NOMO-1 (cell line): ENCODE results near the gene SELENOP.
"Not testable (repeated sequence)": the region's sequence is repeated elsewhere in the genome, so short reads cannot be mapped to it uniquely, and the experiment has no call there.

ENCODE experiments used
- DNase-seq, 2 experiments: peaks; one replicate each; lab custom pipeline; 2025; ENCODE audit not compliant: unreplicated experiment in 2 of 2; lab: John Stamatoyannopoulos, UW

SELENOP gene

DNA sequence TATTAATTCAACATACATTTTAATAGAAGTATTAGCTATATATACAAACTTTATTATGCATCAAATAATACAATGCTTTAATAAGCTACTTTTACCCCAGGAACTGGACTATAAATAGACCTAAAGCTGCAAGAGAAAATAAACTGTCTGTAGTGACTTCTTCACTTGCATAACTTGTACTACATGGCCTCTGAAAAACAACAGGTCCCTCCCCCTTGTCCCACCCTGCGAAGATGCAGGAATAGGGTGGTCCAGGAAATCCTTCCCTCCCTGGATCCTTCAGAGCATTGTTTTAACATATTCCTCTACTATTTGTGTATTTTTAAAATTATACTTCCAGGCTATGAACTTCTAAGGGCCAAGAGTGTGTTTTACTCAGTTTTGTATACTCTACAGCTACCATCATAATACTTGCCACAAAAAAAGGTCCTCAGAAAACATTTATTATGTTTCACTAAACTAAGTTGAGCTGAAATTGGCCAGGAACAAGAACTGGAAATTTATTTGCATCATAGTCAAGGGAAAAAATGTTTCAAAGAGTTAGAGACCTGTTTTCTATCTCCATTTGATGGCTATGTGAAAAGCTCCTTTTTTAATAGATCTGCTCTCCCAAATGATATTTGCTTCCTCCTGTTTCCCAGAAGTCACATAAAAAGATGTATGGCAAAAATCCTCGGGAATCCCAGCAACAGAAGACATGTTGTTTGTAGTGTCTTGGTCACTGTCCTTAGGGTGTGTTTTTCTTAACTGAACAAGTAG is 15.2 kb upstream of the SELENOP start:
- DNase-seq: no peak

DNA sequence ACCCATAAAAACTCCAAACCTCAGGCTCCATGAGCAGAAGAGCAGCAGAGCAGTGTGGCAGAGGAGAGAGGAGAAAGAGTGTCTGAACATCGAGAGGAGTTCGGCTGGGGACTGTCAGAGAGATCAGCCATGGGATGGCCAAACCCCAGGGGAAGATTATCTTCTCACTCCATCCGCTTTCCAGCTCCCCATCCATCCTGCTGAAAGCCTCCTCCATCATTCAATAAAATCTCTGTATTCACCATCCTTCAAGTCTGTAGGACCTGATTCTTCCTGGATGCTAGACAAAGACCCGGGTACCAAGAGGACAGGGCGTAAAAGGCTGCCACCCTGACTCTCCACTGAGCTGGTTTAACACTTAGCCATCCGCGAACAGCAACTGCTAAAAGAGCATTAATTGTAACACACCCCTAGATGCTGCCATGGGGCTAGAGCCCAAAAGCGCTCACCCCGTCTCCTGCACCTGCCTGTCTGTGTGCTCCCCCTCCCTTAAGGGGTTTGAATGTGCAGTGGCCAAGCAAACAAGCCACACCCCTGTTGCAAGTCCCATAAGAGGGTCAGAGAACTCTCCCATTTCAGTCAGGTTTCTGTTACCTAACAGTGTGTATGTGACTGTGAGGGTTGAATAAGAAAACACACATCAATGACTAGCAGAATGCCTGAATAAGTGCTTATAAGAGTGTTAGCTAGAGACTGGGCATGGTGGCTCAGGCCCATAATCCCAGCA is 13.9 kb upstream of the SELENOP start:
- DNase-seq: no peak

- DNase-seq: no peak
These were observed 12.8 kb upstream of the SELENOP start for GRCh38 chr5:42824347-42824976.

DNA sequence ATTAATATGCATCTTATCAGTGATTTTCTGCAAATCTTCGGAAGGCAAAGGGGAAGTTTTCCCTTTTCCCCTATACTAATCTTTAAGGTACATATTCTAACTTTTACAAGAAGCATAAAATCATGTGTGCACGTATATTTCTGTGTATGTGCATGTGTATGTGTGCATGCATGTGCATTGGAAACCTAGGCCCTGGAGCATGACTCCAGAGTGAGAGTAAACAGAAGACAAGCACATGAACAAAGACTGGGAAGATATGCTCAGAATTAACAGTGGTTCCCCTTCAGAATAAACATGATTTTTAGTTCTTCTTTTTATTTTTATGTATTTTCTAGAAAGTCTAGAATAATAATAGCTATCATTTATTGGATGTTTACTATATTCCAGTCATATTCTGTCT is 10.9 kb upstream of the SELENOP start:
- DNase-seq: no peak

DNA sequence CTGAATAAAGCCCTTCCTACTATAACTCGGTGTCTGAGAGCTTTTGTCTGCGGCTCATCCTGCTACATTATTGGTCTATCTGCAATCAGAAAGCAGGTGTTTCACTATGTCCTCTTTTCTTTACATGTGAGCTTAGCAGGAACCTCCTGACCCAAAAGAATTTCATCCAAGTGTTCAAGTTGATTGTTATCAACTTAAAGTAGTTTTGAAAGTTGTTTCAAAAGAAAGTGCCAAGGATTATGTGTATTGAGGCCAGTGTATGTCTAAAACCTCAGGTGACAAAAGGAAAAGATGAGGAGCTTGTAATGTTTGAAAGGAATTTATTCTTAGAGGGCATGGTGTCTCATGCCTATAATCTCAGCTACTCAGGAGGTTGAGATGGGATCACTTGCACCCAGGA is 8.1 kb upstream of the SELENOP start:
- DNase-seq: no peak

GRCh38 chr5:42816546-42816945 is 4.9 kb upstream of the SELENOP start:
- DNase-seq: not testable (repeated sequence)

- DNase-seq: no peak
These were observed 1.8 kb upstream of the SELENOP start for GRCh38 chr5:42813533-42813932.

- DNase-seq: no peak
These were observed 928 bp upstream of the SELENOP start for GRCh38 chr5:42812620-42813019.

GRCh38 chr5:42810834-42811590 is 680 bp downstream of the SELENOP start:
- DNase-seq: peak in 1 of 2 experiments; percentile 32

DNA sequence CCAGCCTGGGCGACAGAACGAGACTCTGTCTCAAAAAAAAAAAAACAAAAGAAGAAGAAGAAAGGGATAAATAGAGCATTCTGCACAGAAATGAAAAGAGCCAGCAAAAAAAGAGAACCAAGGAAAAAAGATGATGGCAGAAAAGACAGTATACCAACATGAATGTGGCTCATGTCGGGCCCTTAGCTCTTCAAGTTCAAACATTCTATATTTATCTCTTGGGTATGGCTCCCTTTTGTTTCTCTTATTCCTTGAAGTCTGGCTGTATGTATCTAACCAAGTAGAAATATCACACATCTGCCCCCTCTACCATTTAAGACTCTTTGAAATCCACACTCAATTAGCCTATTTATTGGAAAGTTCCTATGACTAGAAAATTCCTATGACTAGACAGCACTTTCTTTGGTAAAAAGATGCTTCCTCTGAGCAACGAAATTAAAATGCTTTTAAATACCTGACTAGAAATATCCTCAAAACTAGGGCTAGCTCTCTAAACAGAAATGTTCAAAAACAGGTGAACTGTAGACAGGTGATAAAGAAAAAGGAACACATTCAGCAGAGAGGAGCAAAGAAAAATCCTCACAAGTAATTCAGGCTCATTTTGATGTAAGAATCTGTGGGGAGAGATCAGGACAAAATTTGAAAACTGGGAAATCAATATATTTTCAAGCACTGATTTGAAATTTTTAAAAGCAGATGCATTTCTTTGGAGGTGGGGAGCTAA is 2.6 kb downstream of the SELENOP start:
- no peak for DNase-seq

DNA sequence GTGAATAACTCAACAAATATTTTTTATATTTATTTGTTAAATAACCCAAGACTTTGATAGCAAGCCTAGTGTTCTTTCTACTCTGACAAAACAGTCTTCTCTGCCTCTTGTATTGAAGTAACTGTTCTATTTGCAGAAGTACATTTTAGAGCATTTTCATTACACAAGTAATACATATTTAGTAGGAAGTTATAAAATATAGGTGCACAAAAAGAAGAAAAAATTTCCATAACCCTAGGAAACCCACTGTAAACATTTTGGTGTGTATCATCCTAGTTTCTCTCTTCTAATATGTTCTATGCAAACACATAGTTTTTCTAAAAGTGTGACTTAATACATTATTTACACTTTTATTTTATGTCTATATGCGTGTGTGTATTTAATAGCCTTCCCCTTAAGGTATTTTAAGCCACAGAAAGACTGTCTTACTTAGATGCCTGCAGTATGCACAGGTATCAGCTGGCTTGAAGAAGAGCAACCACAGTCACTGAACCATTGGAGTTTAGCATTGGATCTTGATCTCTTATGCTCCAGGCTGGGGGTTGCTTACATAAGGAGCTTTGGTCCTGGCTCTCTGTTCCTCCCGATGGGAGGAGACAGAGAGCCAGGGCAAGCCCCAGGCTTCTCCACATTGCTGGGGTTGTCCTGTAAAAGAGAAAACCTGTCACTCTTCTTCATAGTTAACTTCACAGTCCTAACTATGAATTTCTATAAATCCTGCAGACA is 3.8 kb downstream of the SELENOP start:
- DNase-seq: no peak

GRCh38 chr5:42806701-42807262 is 4.9 kb downstream of the SELENOP start:
- no peak for DNase-seq

GRCh38 chr5:42806004-42806700 is 5.5 kb downstream of the SELENOP start:
- DNase-seq: no peak

GRCh38 chr5:42804717-42805339 is 6.9 kb downstream of the SELENOP start:
- DNase-seq: no peak

DNA sequence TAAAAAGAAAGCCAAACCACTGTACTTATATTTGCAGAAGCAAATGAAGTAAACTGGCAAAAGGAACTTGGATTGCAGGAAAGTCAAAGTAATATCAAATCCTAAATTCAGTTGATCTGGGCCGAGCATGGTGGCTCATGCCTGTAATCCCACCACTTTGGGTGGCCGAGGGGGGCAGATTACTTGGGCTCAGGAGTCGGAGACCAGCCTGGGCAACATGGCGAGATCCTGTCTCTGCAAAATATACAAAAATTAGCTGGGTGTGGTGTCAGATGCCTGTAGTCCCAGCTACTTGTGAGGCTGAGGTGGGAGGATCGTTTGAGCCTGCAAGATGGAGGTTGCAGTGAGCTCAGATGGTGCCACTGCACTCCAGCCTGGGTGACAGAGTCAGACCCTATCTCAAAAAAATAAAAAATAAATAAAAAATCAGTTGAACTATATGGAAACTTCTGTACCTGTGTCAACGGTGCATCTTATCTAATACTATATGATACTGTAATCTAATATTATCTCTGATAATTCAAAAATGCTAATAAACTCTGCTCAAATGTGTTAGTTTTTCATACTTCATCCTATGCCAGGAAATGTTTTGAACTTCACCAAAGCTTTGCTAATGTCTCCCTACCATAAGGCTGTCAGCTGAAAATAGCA is 10.1 kb downstream of the SELENOP start:
- DNase-seq: no peak

- DNase-seq: no peak
These were observed 10.9 kb downstream of the SELENOP start for GRCh38 chr5:42800748-42801330.

DNA sequence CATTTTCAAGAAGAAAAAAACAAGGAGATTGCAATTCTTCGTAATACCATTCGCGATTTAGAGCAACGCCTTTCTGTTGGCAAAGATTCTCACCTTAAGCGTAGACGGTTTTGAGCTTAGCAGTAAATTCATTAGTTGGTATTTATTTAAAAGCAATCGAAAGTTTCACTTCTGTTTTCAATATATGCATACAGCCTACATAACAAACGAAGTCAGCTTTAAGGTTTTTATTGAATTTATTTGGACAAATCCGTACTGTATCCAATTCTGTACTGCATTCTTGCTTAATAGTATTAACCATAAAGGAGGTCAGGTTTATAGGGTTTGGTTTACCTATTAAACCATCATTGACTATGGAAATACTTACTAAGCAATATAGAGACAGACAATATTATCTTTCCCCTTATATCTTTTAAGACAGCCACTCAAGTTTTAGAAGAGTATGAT is 12.0 kb downstream of the SELENOP start:
- peak in 1 of 2 experiments; percentile 34 for DNase-seq

DNA sequence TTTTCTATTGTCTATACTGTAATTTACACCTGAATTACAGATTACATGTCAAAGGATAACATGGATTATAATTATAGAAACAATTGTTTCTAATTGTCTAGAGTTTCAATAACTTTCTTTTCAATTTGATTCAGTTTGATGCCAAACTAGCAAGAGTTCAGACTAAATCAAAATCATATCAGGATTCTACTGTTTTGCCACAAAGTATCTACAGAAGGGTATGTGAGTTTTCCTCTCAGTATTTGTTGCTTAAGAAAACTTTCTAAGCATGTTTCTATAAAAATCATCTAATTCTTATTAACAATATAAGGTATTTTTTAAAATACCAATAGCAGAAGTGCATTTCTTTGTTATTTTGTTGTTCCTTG is 12.5 kb downstream of the SELENOP start:
- no peak for DNase-seq
